Right ventricle myocardium inferior (tissue), 1 donor: Measurements from ENCODE around the gene CKS1B. TPM values are rescaled to one million over a fixed set of nuclear protein-coding genes. Genes with fewer than 3 reads are reported as not detected.
A peak's percentile ranks its signal among the peaks of the same experiment; 100 is the strongest.

ENCODE experiments used
- ATAC-seq: fragments of 200-7000 bp; cut with Tn5 transposase; one replicate; pipeline ENCODE4 v1.9.1; 2020; ENCODE audit warnings: mild to moderate bottlenecking, moderate library complexity
- DNase-seq: peaks from one replicate; pipeline ENCODE4 v3.0.0; 2021; ENCODE audit errors: missing footprints
- intact Hi-C: fragments of 100-400 bp; cut with DNase I; formaldehyde crosslinking; loops from one replicate; pipeline ENCODE4 v1.11.0; 2022
- total RNA-seq: library from RNA; stranded (reverse); fragmentation: NEBNext Ultra II Directional; extraction: Animal tissue kit (Norgen Biotek cat#: 25700); gene quantifications from one replicate; pipeline ENCODE4 v1.2.1, GENCODE V29; 2021
- donor health status: DM: no; HTN: yes; CAD: no; lungs with severe emphysema.

The CKS1B gene
- total RNA-seq, 1 donor from 2014 or later, result 22.2 TPM

GRCh38 chr1:154960446-154961136 lies 13.9 kb upstream of the CKS1B start:
- no peak for ATAC-seq
- peak; percentile 2 for DNase-seq
- intact Hi-C loops, result loop anchor here (5.0 kb wide), 2 partner anchors 42 to 102 kb away; partner anchors contain the start of genes EFNA4 and ZBTB7B

DNA sequence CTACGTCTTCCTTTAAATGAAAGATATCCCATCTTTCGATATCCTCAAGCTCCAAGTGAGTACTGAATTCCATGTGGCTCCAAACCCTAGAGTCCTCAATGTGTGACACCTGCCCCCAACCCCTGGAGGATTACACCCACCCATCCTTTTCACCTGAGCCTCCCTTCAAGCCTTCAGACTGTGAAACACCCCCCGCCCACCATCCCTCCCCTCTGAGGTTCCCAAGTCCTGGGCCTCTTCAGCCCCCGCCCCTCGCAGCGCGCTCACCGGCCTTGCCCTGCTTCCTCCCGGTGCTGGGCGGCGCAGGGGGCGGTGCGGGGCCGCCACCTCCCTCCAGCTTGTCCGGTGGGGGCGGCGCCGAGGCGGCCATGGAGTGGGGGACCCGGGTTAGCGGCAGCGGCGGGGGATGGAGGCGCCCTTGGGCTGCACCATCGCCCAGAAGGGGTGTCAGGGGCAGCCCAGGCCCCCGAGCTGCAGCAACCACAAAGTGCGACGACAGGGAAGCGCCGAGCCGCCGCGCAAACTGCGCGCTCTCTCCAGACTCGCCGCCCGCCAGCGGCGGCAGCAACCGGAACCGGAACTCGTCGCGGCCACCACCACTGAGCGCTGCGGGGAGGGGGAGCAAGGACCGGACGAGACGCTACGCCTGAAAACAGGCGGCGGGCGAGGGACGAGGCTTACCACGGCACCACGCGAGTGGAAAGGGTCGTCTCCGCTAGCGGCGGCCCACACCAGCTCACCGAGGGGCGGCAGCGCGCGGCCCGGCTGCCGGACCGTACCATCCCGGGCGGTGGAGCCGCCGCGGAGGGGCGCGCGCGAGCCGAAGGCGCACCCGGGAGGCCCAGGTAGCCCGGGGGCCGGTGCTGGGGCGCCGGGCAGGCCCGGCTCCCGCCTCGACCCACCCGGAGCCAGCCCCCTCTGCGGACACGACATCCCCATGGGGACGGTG lies 13.0 kb upstream of the CKS1B start, which contains the start of gene PYGO2:
Gene PYGO2 (minus strand): TSS at position 576 of the 949 bp plus-strand sequence. CDS start 206 bp downstream, at position 370.
- DNase-seq (peak; percentile 93), ATAC-seq (peak; percentile 87)
- intact Hi-C loops, result loop anchor here (5.0 kb wide), 2 partner anchors 41 to 101 kb away; partner anchors contain the start of genes EFNA4 and ZBTB7B

GRCh38 chr1:154962156-154962749 lies 12.2 kb upstream of the CKS1B start:
- DNase-seq (peak; percentile 60), ATAC-seq (peak; percentile 15)
- intact Hi-C loops, result loop anchor here (5.0 kb wide), 2 partner anchors 40 to 100 kb away; partner anchors contain the start of genes EFNA4 and ZBTB7B

GRCh38 chr1:154962795-154963330 lies 11.6 kb upstream of the CKS1B start:
- DNase-seq (peak; percentile 64), ATAC-seq (no peak)
- intact Hi-C loops, result loop anchor here (5.0 kb wide), 2 partner anchors 39 to 99 kb away; partner anchors contain the start of genes EFNA4 and ZBTB7B

GRCh38 chr1:154963643-154964042 lies 10.8 kb upstream of the CKS1B start:
- no peak for ATAC-seq
- intact Hi-C loops, result loop anchor here (5.0 kb wide), 2 partner anchors 39 to 99 kb away; partner anchors contain the start of genes EFNA4 and ZBTB7B
- peak; percentile 60 for DNase-seq

DNA sequence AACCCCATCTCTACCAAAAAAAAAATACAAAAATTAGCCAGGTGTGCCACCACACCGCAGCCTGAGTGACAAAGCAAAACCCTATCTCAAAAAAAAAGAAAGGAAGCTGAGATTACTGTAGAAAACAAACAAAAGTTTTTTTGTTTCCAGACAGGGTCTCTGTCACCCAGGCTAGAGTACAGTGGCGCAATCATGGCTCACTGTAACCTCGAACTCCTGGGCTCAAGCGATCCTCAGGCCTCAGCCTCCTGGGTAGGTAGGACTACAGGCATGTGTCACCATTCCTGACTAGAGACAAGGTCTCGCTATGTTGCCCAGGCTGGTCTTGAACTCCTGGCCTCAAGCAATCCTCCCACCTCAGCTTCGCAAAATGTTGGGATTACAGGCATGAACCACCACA lies 10.1 kb upstream of the CKS1B start:
- intact Hi-C loops, result loop anchor here (5.0 kb wide), 2 partner anchors 38 to 98 kb away; partner anchors contain the start of genes EFNA4 and ZBTB7B
- ATAC-seq (no peak), DNase-seq (peak; percentile 6)

GRCh38 chr1:154966111-154966510 lies 8.4 kb upstream of the CKS1B start:
- no peak for DNase-seq
- intact Hi-C loops, result no loop called here
- ATAC-seq, result no peak

DNA sequence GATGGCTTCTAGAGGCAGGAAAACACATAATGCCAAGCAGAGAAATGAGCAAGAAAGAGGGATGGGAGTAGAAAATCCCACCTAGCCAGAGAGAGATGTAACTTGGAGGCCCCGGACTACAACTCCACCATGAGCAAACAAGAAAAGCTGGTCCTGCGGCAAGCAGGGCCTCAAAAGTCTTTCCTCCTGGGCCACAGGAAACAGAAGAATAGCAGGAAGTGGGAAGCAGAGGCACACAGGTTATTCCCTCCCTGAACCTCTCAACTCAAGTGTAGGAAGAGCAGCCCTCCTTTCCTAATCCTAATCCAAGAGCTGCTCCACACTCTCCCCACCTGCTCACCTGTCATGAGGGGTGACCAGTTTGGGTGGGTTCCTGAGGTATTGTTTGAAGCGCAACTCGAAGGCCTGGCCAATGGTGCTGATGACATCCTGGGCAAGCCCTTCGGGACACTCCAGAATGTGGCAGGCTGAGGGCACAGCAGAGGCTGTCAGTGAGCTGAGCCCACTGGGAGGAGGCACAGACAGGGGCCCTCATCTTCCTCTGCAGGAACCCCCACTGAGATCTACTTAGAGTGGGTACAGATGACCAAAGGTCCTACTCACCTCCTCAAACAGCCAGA lies 7.0 kb upstream of the CKS1B start:
- DNase-seq, result no peak
- intact Hi-C loops, result no loop called here
- no peak for ATAC-seq

- intact Hi-C loops, result no loop called here
- DNase-seq, result no peak
- ATAC-seq, result no peak
Observed at GRCh38 chr1:154968731-154969130, 5.8 kb upstream of the CKS1B start.

GRCh38 chr1:154969246-154969645 lies 5.2 kb upstream of the CKS1B start:
- intact Hi-C loops, result no loop called here
- no peak for ATAC-seq

GRCh38 chr1:154969860-154970452 lies 4.5 kb upstream of the CKS1B start:
- intact Hi-C loops, result loop anchor here (2.0 to 5.0 kb wide), 3 partner anchors 33 to 81 kb away; partner anchors contain the start of genes ADAM15 and PMVK
- DNase-seq, result no peak

More at GRCh38 chr1:154969246-154969645, 5.2 kb upstream of the CKS1B start:
- no peak for DNase-seq

DNA sequence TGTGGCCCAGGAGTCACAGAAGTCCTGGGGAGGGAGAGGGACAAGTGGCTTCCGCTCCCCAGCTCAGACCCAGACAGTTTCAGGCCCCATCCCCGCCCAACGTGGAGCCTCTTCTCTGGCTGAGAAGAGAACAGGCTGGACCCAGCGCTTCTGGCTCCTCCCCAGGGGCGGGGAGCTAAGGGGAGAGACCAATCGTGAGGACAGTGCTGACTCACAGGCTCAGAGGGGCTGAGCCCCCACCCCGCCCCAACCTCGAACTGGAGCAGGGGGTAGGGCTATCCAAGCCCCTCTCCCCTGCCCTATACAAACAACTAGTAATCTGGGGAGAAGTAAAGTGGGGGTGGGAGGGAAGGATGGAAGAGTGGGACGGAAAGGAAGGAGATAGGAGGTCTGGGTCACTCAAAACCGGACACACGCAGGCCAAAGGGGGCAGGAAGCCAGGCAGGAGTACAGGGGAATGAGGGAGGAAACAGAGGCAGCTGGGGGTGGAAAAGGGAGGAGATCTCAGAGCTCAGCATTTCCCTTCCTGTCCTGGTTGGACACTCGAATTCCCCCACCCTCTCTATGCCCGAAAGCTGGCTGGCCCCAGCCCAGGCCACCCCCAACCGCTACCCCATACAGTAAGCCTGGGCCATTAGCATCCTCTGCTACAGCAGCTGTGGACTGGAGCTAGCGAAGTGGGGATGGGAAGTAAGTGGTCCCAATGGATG lies 3.7 kb upstream of the CKS1B start, which contains the start of gene SHC1:
Gene SHC1 (minus strand): TSS at position 117 of the 710 bp plus-strand sequence. CDS start 221 bp downstream, outside the sequence.
- intact Hi-C loops, result loop anchor here (2.0 to 5.0 kb wide), 3 partner anchors 34 to 80 kb away; partner anchors contain the start of genes ADAM15 and PMVK
- peak; percentile 71 for ATAC-seq
- DNase-seq, result peak; percentile 95

More at GRCh38 chr1:154969860-154970452, 4.5 kb upstream of the CKS1B start:
- ATAC-seq, result no peak

DNA sequence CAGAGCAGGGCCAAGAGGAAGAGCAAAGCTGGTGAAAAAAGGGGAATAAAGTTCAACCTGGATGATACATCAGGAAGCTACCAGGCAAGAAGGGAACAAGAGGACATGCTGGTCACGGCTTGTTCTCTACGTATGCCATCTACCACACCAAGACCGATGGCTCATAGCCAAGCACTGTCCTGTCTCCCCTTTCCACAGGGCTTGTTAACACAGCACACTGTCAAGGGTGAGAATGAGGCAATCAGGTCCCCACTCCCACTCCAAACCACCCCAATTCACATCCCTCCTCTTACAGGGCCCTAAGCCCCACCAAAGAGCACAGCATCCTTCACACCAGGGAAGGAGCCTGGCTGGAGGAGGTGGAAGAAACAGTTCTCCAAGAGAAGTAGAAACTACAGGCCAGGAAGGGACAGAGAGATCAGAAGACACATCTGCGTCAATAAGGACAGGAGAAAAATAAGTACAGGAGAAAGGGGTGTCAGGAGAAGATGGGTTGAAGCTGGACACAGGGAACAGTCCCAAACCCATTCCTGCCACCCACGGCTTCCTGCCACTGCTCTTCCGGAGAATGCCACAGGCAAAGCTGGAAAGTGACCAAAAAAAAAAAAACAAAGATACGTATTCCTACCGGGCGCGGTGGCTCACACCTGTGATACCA lies 3.0 kb upstream of the CKS1B start:
- ATAC-seq (no peak), DNase-seq (no peak)
- intact Hi-C loops, result loop anchor here (2.0 to 5.0 kb wide), 3 partner anchors 35 to 79 kb away; partner anchors contain the start of genes ADAM15 and PMVK

- no peak for DNase-seq
Observed at GRCh38 chr1:154972213-154972516, 2.3 kb upstream of the CKS1B start.

DNA sequence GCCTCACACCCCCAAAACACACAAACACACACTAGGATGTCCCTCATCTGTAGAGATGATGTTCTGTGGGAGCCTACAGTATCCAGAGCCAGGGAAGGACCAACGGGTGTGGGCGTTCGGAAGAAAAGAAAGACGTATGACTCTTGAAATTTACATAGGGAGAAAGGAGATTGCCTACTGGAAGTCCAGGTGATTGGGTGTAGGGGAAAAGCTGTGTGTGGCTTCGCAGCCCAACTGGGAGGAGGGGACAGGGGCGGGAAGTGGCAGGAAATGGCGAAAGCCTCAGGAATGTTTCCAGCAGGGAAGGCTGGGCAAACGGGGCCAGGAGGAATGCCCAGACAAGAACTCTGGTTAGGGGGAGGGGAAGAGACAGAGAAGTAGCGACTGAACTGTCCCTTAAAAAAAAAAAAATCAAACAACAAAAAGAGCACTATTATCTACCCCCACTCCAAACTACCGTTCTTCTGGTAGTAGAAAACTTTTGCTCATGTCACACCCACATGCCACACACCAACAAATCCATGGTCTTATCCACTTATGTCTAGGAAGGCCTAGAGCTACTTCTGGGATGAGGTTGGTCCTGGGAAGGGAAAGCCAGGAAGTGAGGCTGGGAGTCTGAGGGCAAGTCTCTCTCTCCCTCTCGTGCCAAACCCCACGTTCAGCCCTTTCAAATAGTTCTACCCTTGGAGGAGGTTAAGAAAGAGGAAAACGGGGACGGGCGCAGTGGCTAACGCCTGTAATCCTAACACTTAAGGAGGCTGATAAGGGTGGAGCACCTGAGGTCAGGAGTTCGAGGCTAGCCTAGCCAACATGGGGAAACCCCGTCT lies 1.8 kb upstream of the CKS1B start:
- no peak for ATAC-seq
- DNase-seq, result no peak
- intact Hi-C loops, result loop anchor here (5.0 kb wide), 1 partner anchor 45 kb away; no protein-coding TSS in a partner anchor

More at GRCh38 chr1:154972213-154972516, 2.3 kb upstream of the CKS1B start:
- intact Hi-C loops, result loop anchor here (5.0 kb wide), 1 partner anchor 45 kb away; no protein-coding TSS in a partner anchor
- no peak for ATAC-seq
